PC-3 (cell line): ENCODE results near the gene HHAT. TPM values are rescaled to one million over a fixed set of nuclear protein-coding genes. Genes with fewer than 3 reads are reported as not detected.
"Not testable (repeated sequence)": the region's sequence is repeated elsewhere in the genome, so short reads cannot be mapped to it uniquely, and the experiment has no call there.

Source experiments
- ATAC-seq: fragments of 200-7000 bp; cut with Tn5 transposase; 2 replicates; pipeline ENCODE4 v1.9.1; 2020; ENCODE audit warnings: mild to moderate bottlenecking, moderate library complexity
- BruUV-seq: library from RNA; stranded (reverse); fragments of 400-500 nt; replicated peaks from 2 replicates; lab custom pipeline; 2021; lab: Mats Ljungman, UMichigan
- CTCF ChIA-PET: fragments of 300-600 bp; sonication (Branson Sonifier 250); formaldehyde crosslinking; loops from one replicate; lab custom pipeline; 2022; ENCODE audit warnings: antibody characterized with exemption; lab: Charles Lee
- POLR2A ChIA-PET: fragments of 300-600 bp; sonication (Branson Sonifier 250); formaldehyde crosslinking; loops from one replicate; lab custom pipeline; 2022; ENCODE audit warnings: antibody characterized with exemption; ENCODE audit not compliant: unreplicated experiment; lab: Charles Lee
- DNase-seq: peaks from one replicate; pipeline ENCODE4 v3.0.0-alpha.2; 2015
- H2AFZ ChIP-seq: fragments of 300-600 bp; sonication (generic); 2 replicates; pipeline ENCODE4 v1.6.0; 2016; ENCODE audit warnings: antibody characterized with exemption, low read length
- H3F3A ChIP-seq: fragments of 300-600 bp; sonication (generic); one replicate; pipeline ENCODE4 v1.6.0; 2017; ENCODE audit warnings: antibody characterized with exemption, low read length, control low read depth, mild to moderate bottlenecking; ENCODE audit not compliant: unreplicated experiment
- H3K27ac ChIP-seq: fragments of 300-600 bp; sonication (generic); 2 replicates; pipeline ENCODE4 v1.5.1; 2016; ENCODE audit warnings: mild to moderate bottlenecking, low read length
- H3K27me3 ChIP-seq: fragments of 300-600 bp; sonication (generic); 2 replicates; pipeline ENCODE4 v1.6.1; 2016; ENCODE audit warnings: low read length, mixed read lengths
- H3K36me3 ChIP-seq: fragments of 300-600 bp; sonication (generic); 2 replicates; pipeline ENCODE4 v1.6.1; 2016; ENCODE audit warnings: low read depth, mixed run types, low read length, mixed read lengths
- H3K4me1 ChIP-seq: fragments of 300-600 bp; sonication (generic); 2 replicates; pipeline ENCODE4 v1.5.1; 2016; ENCODE audit warnings: low read length; ENCODE audit not compliant: insufficient read depth
- H3K4me2 ChIP-seq: fragments of 300-600 bp; sonication (generic); 2 replicates; pipeline ENCODE4 v1.6.0; 2016; ENCODE audit warnings: low read length
- H3K4me3 ChIP-seq: fragments of 300-600 bp; sonication (generic); 2 replicates; pipeline ENCODE4 v1.5.1; 2016; ENCODE audit warnings: mild to moderate bottlenecking, low read length, mixed read lengths
- H3K79me2 ChIP-seq: fragments of 300-600 bp; sonication (generic); 2 replicates; pipeline ENCODE4 v1.6.1; 2017; ENCODE audit warnings: low read length, mixed read lengths
- H3K9ac ChIP-seq: fragments of 300-600 bp; sonication (generic); 2 replicates; pipeline ENCODE4 v1.6.0; 2016; ENCODE audit warnings: mild to moderate bottlenecking, low read length
- H3K9me2 ChIP-seq: fragments of 300-600 bp; sonication (generic); replicated peaks from 2 replicates; pipeline ENCODE4 v1.6.1; 2016; ENCODE audit warnings: mixed run types, low read length, mixed read lengths
- H3K9me3 ChIP-seq: fragments of 300-600 bp; sonication (generic); 2 replicates; pipeline ENCODE4 v1.6.1; 2016; ENCODE audit warnings: low read length, mixed read lengths
- H4K20me1 ChIP-seq: fragments of 300-600 bp; sonication (generic); 2 replicates; pipeline ENCODE4 v1.6.1; 2016; ENCODE audit warnings: low read length, mixed read lengths
- EZH2 ChIP-seq: fragments of 300-600 bp; sonication (generic); IDR thresholded peaks from one replicate; pipeline ENCODE4 v1.6.1; 2017; ENCODE audit warnings: antibody characterized with exemption, mild to moderate bottlenecking, low read length; ENCODE audit not compliant: unreplicated experiment
- EZH2phosphoT487 ChIP-seq: fragments of 300-600 bp; sonication (generic); IDR thresholded peaks from 2 replicates; pipeline ENCODE4 v1.6.1; 2018; ENCODE audit warnings: mild to moderate bottlenecking, antibody characterized with exemption, low read length, borderline replicate concordance
- intact Hi-C: fragments of 100-400 bp; cut with micrococcal nuclease; formaldehyde crosslinking; loops from 2 replicates; pipeline ENCODE4 v1.9.0; 2023
- total RNA-seq: library from RNA; depleted of rRNA; stranded (reverse); fragments of >200 nt; gene quantifications from 2 replicates; pipeline ENCODE4 v1.2.3, GENCODE V29; 2014
- TF ChIP-seq, protein P1 (sequence below): fragments of 300-600 bp; sonication (generic); conservative IDR thresholded peaks from 2 replicates; pipeline ENCODE4 v1.5.1; 2017; ENCODE audit warnings: antibody characterized with exemption, low read depth, mild to moderate bottlenecking, low read length

The HHAT gene
- total RNA-seq, 1 experiment from 2014 or later, result 3.4 TPM

- Histone ChIP-seq H3K9me3 (no peaks in the 10 kb centered on the region), H3F3A (no peaks in the 10 kb centered on the region), H3K4me3 (no peak overlapping the region), H3K9me2 (no peaks in the 10 kb centered on the region), H2AFZ (no peak overlapping the region), H3K4me2 (no peak overlapping the region), H3K27me3 (no peaks in the 10 kb centered on the region), H3K9ac (no peak overlapping the region), H3K79me2 (no peaks in the 10 kb centered on the region), H3K4me1 (no peaks in the 10 kb centered on the region; the same call in 1 of the 2 replicates), H3K36me3 (no peaks in the 10 kb centered on the region), H3K27ac (no peak overlapping the region), H4K20me1 (no peaks in the 10 kb centered on the region)
- TF ChIP-seq EZH2phosphoT487 (no peak), EZH2 (no peak)
- TF ChIP-seq, protein P1, sequence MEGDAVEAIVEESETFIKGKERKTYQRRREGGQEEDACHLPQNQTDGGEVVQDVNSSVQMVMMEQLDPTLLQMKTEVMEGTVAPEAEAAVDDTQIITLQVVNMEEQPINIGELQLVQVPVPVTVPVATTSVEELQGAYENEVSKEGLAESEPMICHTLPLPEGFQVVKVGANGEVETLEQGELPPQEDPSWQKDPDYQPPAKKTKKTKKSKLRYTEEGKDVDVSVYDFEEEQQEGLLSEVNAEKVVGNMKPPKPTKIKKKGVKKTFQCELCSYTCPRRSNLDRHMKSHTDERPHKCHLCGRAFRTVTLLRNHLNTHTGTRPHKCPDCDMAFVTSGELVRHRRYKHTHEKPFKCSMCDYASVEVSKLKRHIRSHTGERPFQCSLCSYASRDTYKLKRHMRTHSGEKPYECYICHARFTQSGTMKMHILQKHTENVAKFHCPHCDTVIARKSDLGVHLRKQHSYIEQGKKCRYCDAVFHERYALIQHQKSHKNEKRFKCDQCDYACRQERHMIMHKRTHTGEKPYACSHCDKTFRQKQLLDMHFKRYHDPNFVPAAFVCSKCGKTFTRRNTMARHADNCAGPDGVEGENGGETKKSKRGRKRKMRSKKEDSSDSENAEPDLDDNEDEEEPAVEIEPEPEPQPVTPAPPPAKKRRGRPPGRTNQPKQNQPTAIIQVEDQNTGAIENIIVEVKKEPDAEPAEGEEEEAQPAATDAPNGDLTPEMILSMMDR, result no peak
- DNase-seq (no peak), ATAC-seq (peak; percentile 18; the same call in 1 of the 2 replicates)
- BruUV-seq, result no TSS peak
- CTCF ChIA-PET, result no interaction called here
- intact Hi-C loops, result no loop called here
- POLR2A ChIA-PET, result no interaction called here
Measured at GRCh38 chr1:210347112-210347511, 18.4 kb downstream of the HHAT start.

DNA sequence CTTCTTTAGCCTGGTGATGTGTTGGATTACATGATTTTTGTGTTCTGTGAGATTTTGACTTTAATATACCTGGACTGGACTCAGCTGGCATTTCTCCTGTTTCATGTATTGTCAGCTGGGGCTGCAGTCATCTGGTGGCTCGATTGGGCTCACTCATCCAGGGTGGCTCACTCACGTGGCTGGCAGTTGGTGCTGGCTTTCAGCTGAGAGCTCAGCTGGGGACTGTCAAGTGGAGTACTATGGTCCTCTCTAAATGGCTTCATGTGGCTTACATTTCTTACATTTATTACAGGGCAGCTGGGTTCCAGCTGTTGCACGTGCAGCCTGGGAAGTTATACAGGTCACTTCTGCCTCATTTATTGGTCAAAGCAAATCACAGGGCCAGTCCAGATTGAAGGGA, 22.8 kb downstream of the HHAT start:
- no TSS peak for BruUV-seq
- POLR2A ChIA-PET, result no interaction called here
- no peaks in the 10 kb centered on the region for H3K9me3 ChIP-seq
- H3F3A ChIP-seq, result no peaks in the 10 kb centered on the region
- no peak overlapping the region for H3K27ac ChIP-seq
- no peaks in the 10 kb centered on the region for H3K4me1 ChIP-seq
- H3K36me3 ChIP-seq, result no peaks in the 10 kb centered on the region
- no peak for ATAC-seq
- intact Hi-C loops, result no loop called here
- H4K20me1 ChIP-seq, result no peaks in the 10 kb centered on the region
- H3K4me3 ChIP-seq, result no peak overlapping the region
- no peaks in the 10 kb centered on the region for H3K79me2 ChIP-seq
- no peak overlapping the region for H3K4me2 ChIP-seq
- H3K27me3 ChIP-seq, result no peaks in the 10 kb centered on the region
- no peak for DNase-seq
- no peak overlapping the region for H2AFZ ChIP-seq
- TF ChIP-seq EZH2 (no peak), EZH2phosphoT487 (no peak)
- TF ChIP-seq, protein P1, result no peak
- H3K9ac ChIP-seq, result no peak overlapping the region
- H3K9me2 ChIP-seq, result no peaks in the 10 kb centered on the region
- CTCF ChIA-PET, result interaction anchor here (0.6 kb wide), 1 partner anchor 33 kb away, joined by 3 read pairs; no protein-coding TSS in a partner anchor

DNA sequence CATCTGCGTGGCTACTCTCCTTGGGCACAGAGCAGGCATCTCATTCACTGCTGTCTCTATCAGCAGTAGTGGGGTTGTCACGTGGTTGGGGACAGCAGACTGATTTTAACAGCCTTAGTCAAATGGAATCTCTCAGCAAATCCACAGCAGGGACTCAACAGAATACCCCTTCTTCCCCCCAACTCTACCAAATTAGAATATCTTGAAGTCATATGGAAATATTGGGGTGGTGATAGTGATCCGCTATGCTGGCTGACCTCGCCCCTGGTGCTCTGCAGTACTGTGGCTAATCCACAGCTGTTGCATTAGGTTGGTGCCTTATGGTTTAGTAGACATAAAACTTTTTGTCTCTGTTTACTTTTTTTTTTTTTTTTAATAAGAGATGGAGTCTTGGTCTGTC, 23.9 kb downstream of the HHAT start:
- intact Hi-C loops, result no loop called here
- no peak overlapping the region for H2AFZ ChIP-seq
- H3K4me2 ChIP-seq, result no peak overlapping the region
- TF ChIP-seq, protein P1, result no peak
- TF ChIP-seq EZH2phosphoT487, result no peak
- TF ChIP-seq EZH2, result no peak
- no TSS peak for BruUV-seq
- no peak overlapping the region for H3K27ac ChIP-seq
- H4K20me1 ChIP-seq, result no peaks in the 10 kb centered on the region
- H3K4me3 ChIP-seq, result no peak overlapping the region
- H3K27me3 ChIP-seq, result no peaks in the 10 kb centered on the region
- H3K79me2 ChIP-seq, result no peaks in the 10 kb centered on the region
- ChIA-PET CTCF (no interaction called here), POLR2A (no interaction called here)
- no peak for ATAC-seq
- H3K9ac ChIP-seq, result no peak overlapping the region
- no peak for DNase-seq
- no peaks in the 10 kb centered on the region for H3K9me2 ChIP-seq
- no peaks in the 10 kb centered on the region for H3K9me3 ChIP-seq
- H3K4me1 ChIP-seq, result no peaks in the 10 kb centered on the region
- H3F3A ChIP-seq, result no peaks in the 10 kb centered on the region
- no peaks in the 10 kb centered on the region for H3K36me3 ChIP-seq

DNA sequence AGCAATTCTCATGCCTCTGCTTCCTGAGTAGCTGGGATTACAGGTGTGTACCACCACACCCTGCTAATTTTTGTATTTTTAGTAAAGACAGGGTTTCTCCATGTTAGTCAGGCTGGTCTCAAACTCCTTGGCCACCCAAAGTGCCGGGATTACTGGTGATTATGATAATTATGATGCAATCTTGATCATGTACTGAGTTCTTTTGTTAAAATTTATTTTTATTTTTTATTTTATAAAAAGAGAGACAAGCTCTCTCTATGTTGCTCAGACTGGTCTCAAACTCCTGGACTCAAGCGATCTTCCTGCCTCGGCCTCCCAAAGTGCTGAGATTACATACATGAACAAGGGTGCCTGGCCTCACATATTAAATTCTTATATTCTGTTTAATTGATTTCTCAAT, 25.6 kb downstream of the HHAT start:
- H3K4me1 ChIP-seq, ATAC-seq, H3K27ac ChIP-seq, H3F3A ChIP-seq, H2AFZ ChIP-seq, CTCF ChIA-PET, DNase-seq, H4K20me1 ChIP-seq, H3K27me3 ChIP-seq, intact Hi-C loops, H3K9me3 ChIP-seq, H3K9me2 ChIP-seq, H3K4me3 ChIP-seq, H3K79me2 ChIP-seq, H3K36me3 ChIP-seq, BruUV-seq, H3K4me2 ChIP-seq, POLR2A ChIA-PET, H3K9ac ChIP-seq: not testable (repeated sequence)
